ENCODE data around the gene GGA3.

GRCh38 chr17:75308732-75309629 lies 47.6 kb upstream of the GGA3 start:
- TF ChIP-seq POLR2AphosphoS5 (IDR thresholded peaks at IDR 0.05; ENCODE audit: low read depth, low read length) (no peak), TAF1 (IDR thresholded peaks at IDR 0.05; ENCODE audit: borderline replicate concordance, low read depth, low read length) (no peak), POLR2A (IDR thresholded peaks at IDR 0.05; ENCODE audit: low read depth, low read length) (no peak)
